ENCODE data around the gene ZNF205.

DNA sequence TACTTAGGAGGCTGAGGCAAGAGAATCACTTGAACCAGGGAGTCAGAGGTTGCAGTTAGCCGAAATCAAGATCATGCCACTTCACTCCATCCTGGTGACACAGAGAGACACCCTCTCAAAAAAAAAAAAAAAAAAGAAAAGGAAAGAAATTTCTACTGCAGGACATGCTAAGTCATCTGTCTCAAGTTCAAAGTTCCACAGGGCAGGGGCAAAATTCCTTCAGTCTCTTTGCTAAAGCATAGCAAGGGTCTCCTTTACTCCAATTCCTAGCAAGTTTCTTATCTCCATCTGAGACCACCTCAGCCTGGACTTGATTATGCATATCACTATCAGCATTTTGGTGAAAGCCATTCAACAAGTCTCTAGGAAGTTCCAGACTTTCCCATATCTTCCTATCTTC lies 27.9 kb upstream of the ZNF205 start:
- TF ChIP-seq FOXP2 (optimal IDR thresholded peaks at IDR 0.05; ENCODE audit: borderline replicate concordance, extremely low read depth, extremely low read length, insufficient read depth) (no peak), TAF1 (IDR thresholded peaks at IDR 0.05; ENCODE audit: borderline replicate concordance, insufficient read depth, low read length) (no peak), POLR2AphosphoS5 (IDR thresholded peaks at IDR 0.05; ENCODE audit: low read depth, low read length) (no peak)

Data from PFSK-1 (cell line).